Calu3 (cell line): Measurements from ENCODE around the gene IQCF6. TPM values are rescaled to one million over a fixed set of nuclear protein-coding genes. Genes with fewer than 3 reads are reported as not detected.

Source experiments
- BruUV-seq: library from RNA; stranded (reverse); fragments of 400-500 nt; replicated peaks from 2 replicates; lab custom pipeline; 2021; lab: Mats Ljungman, UMichigan
- CTCF ChIA-PET: fragments of 300-600 bp; sonication (Branson Sonifier 250); formaldehyde crosslinking; loops from one replicate; lab custom pipeline; 2022; ENCODE audit warnings: antibody characterized with exemption; lab: Charles Lee
- DNase-seq: peaks from one replicate; pipeline ENCODE4 v3.0.0; 2022
- H3K27ac Mint-ChIP-seq: one replicate; pipeline ENCODE4 v1.8.0; 2022; ENCODE audit warnings: mixed read lengths; ENCODE audit not compliant: unreplicated experiment
- H3K27me3 Mint-ChIP-seq: one replicate; pipeline ENCODE4 v1.8.0; 2022; ENCODE audit warnings: mixed read lengths; ENCODE audit not compliant: unreplicated experiment
- H3K36me3 Mint-ChIP-seq: one replicate; pipeline ENCODE4 v1.8.0; 2022; ENCODE audit warnings: mild to moderate bottlenecking, moderate library complexity, mixed read lengths; ENCODE audit not compliant: insufficient read depth, unreplicated experiment
- H3K4me1 Mint-ChIP-seq: one replicate; pipeline ENCODE4 v1.8.0; 2022; ENCODE audit warnings: mild to moderate bottlenecking, low read depth, mixed read lengths; ENCODE audit not compliant: unreplicated experiment
- H3K4me3 Mint-ChIP-seq: one replicate; pipeline ENCODE4 v1.8.0; 2022; ENCODE audit warnings: mild to moderate bottlenecking, low read depth, moderate library complexity, mixed read lengths; ENCODE audit not compliant: unreplicated experiment
- H3K9me3 Mint-ChIP-seq: one replicate; pipeline ENCODE4 v1.8.0; 2022; ENCODE audit warnings: low read depth, mixed read lengths; ENCODE audit not compliant: unreplicated experiment
- intact Hi-C: fragments of 100-400 bp; cut with micrococcal nuclease; formaldehyde crosslinking; loops from one replicate; pipeline ENCODE4 v1.10.0; 2022; ENCODE audit not compliant: unreplicated experiment
- total RNA-seq: library from RNA; stranded (reverse); gene quantifications from 2 replicates; pipeline ENCODE4 v1.2.3, GENCODE V29; 2022
- TF ChIP-seq, protein P1 (sequence below): fragments of 200-600 bp; IDR thresholded peaks from one replicate; pipeline ENCODE4 v1.8.0; 2022; ENCODE audit warnings: antibody characterized with exemption; ENCODE audit not compliant: unreplicated experiment

Gene IQCF6
- total RNA-seq, 1 experiment from 2014 or later = not detected

DNA sequence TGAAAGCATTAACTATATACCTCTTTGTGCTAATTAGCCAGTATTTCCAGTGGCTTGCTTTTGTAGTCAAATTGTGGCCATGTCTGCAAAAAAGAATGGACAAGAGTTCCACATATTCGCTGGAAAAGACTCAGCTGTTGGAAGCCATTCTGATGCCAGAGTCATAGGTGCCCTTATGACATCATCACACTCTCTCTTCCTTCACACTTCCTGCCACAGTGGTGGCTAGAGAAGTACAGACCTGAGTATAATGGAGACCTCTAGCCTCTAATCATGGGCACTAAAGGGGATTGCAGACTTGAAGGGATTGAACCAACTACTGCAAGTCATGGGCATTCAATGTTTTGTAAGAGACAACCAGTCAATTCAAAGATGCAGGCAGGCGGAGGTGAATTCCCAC is 38.3 kb upstream of the IQCF6 start:
- Mint-ChIP-seq H3K9me3 (peaks cover 3% of the 10 kb centered on the region), H3K36me3 (no peaks in the 10 kb centered on the region), H3K4me1 (no peaks in the 10 kb centered on the region), H3K27ac (no peak overlapping the region), H3K4me3 (no peak overlapping the region), H3K27me3 (peaks cover 71% of the 10 kb centered on the region)
- no peak for DNase-seq
- CTCF ChIA-PET = no interaction called here
- BruUV-seq = no TSS peak
- TF ChIP-seq, protein P1, sequence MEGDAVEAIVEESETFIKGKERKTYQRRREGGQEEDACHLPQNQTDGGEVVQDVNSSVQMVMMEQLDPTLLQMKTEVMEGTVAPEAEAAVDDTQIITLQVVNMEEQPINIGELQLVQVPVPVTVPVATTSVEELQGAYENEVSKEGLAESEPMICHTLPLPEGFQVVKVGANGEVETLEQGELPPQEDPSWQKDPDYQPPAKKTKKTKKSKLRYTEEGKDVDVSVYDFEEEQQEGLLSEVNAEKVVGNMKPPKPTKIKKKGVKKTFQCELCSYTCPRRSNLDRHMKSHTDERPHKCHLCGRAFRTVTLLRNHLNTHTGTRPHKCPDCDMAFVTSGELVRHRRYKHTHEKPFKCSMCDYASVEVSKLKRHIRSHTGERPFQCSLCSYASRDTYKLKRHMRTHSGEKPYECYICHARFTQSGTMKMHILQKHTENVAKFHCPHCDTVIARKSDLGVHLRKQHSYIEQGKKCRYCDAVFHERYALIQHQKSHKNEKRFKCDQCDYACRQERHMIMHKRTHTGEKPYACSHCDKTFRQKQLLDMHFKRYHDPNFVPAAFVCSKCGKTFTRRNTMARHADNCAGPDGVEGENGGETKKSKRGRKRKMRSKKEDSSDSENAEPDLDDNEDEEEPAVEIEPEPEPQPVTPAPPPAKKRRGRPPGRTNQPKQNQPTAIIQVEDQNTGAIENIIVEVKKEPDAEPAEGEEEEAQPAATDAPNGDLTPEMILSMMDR = no peak
- intact Hi-C loops = no loop called here

DNA sequence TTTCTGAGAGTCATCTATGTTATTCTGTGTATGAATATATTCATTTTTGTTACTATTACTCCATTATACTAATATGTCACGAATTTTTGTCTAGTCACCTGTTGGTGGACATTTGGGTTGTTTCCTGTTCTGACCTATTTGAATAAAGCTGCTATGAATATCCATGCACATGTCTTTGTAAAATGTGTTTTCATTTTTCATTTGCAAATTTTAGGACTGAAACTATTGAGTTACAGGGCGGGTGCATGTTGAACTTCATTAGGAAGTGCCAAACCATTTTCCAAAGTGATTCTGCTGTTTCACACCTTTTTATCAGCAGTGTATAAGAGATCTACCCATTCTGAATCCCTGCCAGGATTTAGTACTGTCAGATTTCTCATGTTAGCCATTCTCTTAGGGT is 37.7 kb upstream of the IQCF6 start:
- no TSS peak for BruUV-seq
- intact Hi-C loops = no loop called here
- Mint-ChIP-seq H3K4me3 (no peak overlapping the region), H3K36me3 (no peaks in the 10 kb centered on the region), H3K4me1 (no peaks in the 10 kb centered on the region), H3K9me3 (peaks cover 1% of the 10 kb centered on the region), H3K27ac (no peak overlapping the region), H3K27me3 (peaks cover 71% of the 10 kb centered on the region)
- CTCF ChIA-PET = no interaction called here
- TF ChIP-seq, protein P1 = no peak
- DNase-seq = no peak

DNA sequence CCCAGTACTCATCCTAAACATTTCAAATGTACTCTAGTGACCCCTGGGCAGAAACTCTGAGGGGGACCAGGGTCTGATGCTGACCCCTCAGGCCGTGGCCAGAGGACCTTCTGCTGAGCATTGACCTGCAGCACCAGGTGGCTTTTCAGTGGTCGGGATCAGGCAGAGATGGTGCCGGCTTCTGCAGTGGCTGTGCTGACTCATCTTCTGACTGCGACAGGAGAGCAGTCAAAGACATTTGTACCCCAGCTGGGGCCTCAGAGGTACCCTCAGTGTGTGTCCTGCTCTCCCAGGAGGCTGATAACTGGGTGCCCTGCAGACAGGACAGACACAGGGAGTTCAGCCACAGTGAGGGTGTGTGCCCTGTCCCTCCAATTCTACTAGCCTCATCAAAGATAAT is 36.6 kb upstream of the IQCF6 start:
- intact Hi-C loops = no loop called here
- TF ChIP-seq, protein P1 = no peak
- Mint-ChIP-seq H3K4me1 (no peaks in the 10 kb centered on the region), H3K36me3 (no peaks in the 10 kb centered on the region), H3K27ac (no peak overlapping the region), H3K4me3 (no peak overlapping the region), H3K27me3 (peaks cover 79% of the 10 kb centered on the region), H3K9me3 (no peaks in the 10 kb centered on the region)
- DNase-seq = no peak
- no TSS peak for BruUV-seq
- CTCF ChIA-PET = no interaction called here

DNA sequence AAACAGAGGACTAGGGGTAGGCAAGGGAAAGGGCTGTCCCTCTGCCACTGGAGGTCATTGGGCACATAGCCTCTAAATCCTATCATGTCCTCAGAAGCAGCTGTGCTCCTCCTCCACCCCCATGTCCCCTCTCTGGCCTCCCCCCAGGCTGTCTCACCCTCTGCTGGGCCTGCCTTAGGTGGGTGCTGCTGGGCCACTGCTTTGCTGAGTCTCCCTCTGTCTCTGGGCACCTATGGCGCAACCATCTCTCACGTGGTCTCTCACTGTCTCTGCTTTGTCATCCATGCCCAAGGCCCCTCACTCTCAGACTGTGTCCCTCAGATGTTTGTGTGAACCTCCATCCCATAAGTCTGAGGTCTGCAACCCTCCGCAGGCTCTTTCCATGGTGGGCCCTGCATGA is 35.0 kb upstream of the IQCF6 start:
- intact Hi-C loops = no loop called here
- no TSS peak for BruUV-seq
- Mint-ChIP-seq H3K9me3 (no peaks in the 10 kb centered on the region), H3K4me1 (no peaks in the 10 kb centered on the region), H3K27ac (no peak overlapping the region), H3K27me3 (peaks cover 67% of the 10 kb centered on the region), H3K4me3 (no peak overlapping the region), H3K36me3 (no peaks in the 10 kb centered on the region)
- CTCF ChIA-PET = no interaction called here
- DNase-seq = no peak
- TF ChIP-seq, protein P1 = no peak
